Testis (tissue), 3 donors: ENCODE data around the gene BMPR1A. TPM values are rescaled to one million over a fixed set of nuclear protein-coding genes. Genes with fewer than 3 reads are reported as not detected.

Source experiments
- DNase-seq: peaks from one replicate; pipeline ENCODE4 v3.0.0-alpha.2; 2019
- H3K27ac ChIP-seq, 2 donors: fragments of 200-600 bp; sonication (generic); one replicate each; pipeline ENCODE4 v1.5.1; 2019
- H3K27me3 ChIP-seq: fragments of 200-600 bp; sonication (generic); one replicate; pipeline ENCODE4 v1.5.1; 2019
- H3K36me3 ChIP-seq: fragments of 200-600 bp; sonication (generic); one replicate; pipeline ENCODE4 v1.5.1; 2017; ENCODE audit warnings: low read depth; ENCODE audit errors: missing control alignments
- H3K4me1 ChIP-seq: fragments of 200-600 bp; sonication (generic); one replicate; pipeline ENCODE4 v1.5.1; 2019
- H3K4me3 ChIP-seq, 2 donors: fragments of 200-600 bp; sonication (generic); one replicate each; pipeline ENCODE4 v1.5.1; 2017 to 2019
- H3K9me3 ChIP-seq: fragments of 200-600 bp; sonication (generic); one replicate; pipeline ENCODE4 v1.5.1; 2017
- CTCF ChIP-seq, 3 experiments: fragments of 450-650 bp in 2 of 3; fragments of 200-600 bp in 1 of 3; sonication (generic) in 1 of 3; IDR thresholded peaks; one replicate each; pipeline ENCODE4 v1.5.1; 2016 to 2019; ENCODE audit warnings: antibody characterized with exemption in 3 of 3, mild to moderate bottlenecking in 2 of 3, moderate library complexity in 1 of 3
- POLR2A ChIP-seq: fragments of 450-650 bp; IDR thresholded peaks from one replicate; pipeline ENCODE4 v1.6.1; 2017; ENCODE audit warnings: antibody characterized with exemption, mild to moderate bottlenecking, moderate library complexity
- WGBS, 2 donors: methylation state at CpG; one replicate each; pipeline ENCODE4 v1.1.5; 2018; 5-methylcytosine and 5-hydroxymethylcytosine counted together
- intact Hi-C: fragments of 100-400 bp; cut with DNase I; formaldehyde crosslinking; loops from one replicate; pipeline ENCODE4 v1.15.1; 2023; ENCODE audit warnings: low total_unique reads
- polyA plus RNA-seq: library from polyadenylated mRNA; stranded (reverse); fragments of 350-450 nt; fragmentation: Illumina TruSeq; extraction: RNeasy Lipid Tissue Mini Kit (QIAGEN cat#74804); gene quantifications from one replicate; pipeline ENCODE4 v1.2.3, GENCODE V29; 2014; ENCODE audit warnings: low read depth, low replicate concordance; ENCODE audit not compliant: insufficient read depth
- total RNA-seq, 2 donors: library from RNA; depleted of rRNA; stranded (reverse); fragments of >200 nt; gene quantifications; one replicate each; pipeline ENCODE4 v1.2.3, GENCODE V29; 2016

Gene BMPR1A
- total and polyA plus RNA-seq, 3 donors from 2014 or later = 19.5 to 51.1 (median 42.6) TPM

GRCh38 chr10:86941991-86942421, 185.6 kb downstream of the BMPR1A start:
- intact Hi-C loops = no loop called here
- no peak for DNase-seq
- Histone ChIP-seq H3K27ac (no peak overlapping the region), H3K36me3 (no peaks in the 10 kb centered on the region), H3K27me3 (no peaks in the 10 kb centered on the region), H3K4me1 (peaks cover 22% of the 10 kb centered on the region), H3K9me3 (no peaks in the 10 kb centered on the region), H3K4me3 (peak overlapping the region in 1 of 2 donors; percentile 21)
- TF ChIP-seq CTCF (IDR thresholded peaks at IDR 0.05) = no peak
- TF ChIP-seq POLR2A = no peak
- WGBS, 2 donors = 63 to 77% methylated on average over 12 to 14 of the region's 14 CpGs

GRCh38 chr10:86942441-86943315, 186.3 kb downstream of the BMPR1A start:
- intact Hi-C loops = no loop called here
- Histone ChIP-seq H3K36me3 (no peaks in the 10 kb centered on the region), H3K4me1 (peaks cover 22% of the 10 kb centered on the region), H3K9me3 (no peaks in the 10 kb centered on the region), H3K4me3 (peak overlapping the region; percentile 21 to 32), H3K27me3 (no peaks in the 10 kb centered on the region), H3K27ac (no peak overlapping the region)
- no peak for DNase-seq
- 62 to 68% methylated on average over 31 to 66 of the region's 94 CpGs for WGBS, 2 donors
- TF ChIP-seq CTCF (IDR thresholded peaks at IDR 0.05) (no peak), POLR2A (no peak)

- Histone ChIP-seq H3K9me3 (no peaks in the 10 kb centered on the region), H3K36me3 (no peaks in the 10 kb centered on the region), H3K4me3 (peak overlapping the region; percentile 21 to 32), H3K27ac (no peak overlapping the region), H3K27me3 (no peaks in the 10 kb centered on the region), H3K4me1 (peaks cover 22% of the 10 kb centered on the region)
- TF ChIP-seq POLR2A (no peak), CTCF (IDR thresholded peaks at IDR 0.05) (no peak)
- DNase-seq = no peak
- intact Hi-C loops = no loop called here
- WGBS, 2 donors = 65 to 69% methylated on average over 27 to 30 of the region's 30 CpGs
Observed at GRCh38 chr10:86943316-86944030, 187.1 kb downstream of the BMPR1A start.

GRCh38 chr10:86944031-86944419, 187.6 kb downstream of the BMPR1A start:
- Histone ChIP-seq H3K36me3 (no peaks in the 10 kb centered on the region), H3K4me1 (peaks cover 22% of the 10 kb centered on the region), H3K27ac (no peak overlapping the region), H3K4me3 (no peak overlapping the region), H3K27me3 (no peaks in the 10 kb centered on the region), H3K9me3 (no peaks in the 10 kb centered on the region)
- 92 to 100% methylated on average over 3 to 4 of the region's 4 CpGs for WGBS, 2 donors
- DNase-seq = no peak
- TF ChIP-seq POLR2A = no peak
- TF ChIP-seq CTCF (IDR thresholded peaks at IDR 0.05) = no peak
- intact Hi-C loops = no loop called here
